IPS-15b (cell line): ENCODE measurements around the gene CACNA2D4.

Source experiments
- H3K27me3 ChIP-seq: one replicate; pipeline ENCODE4 v1.6.1; 2013; ENCODE audit warnings: low read length; ENCODE audit not compliant: control insufficient read depth, insufficient read depth
- H3K36me3 ChIP-seq: one replicate; pipeline ENCODE4 v1.6.1; 2013; ENCODE audit warnings: low read length; ENCODE audit not compliant: control insufficient read depth, insufficient read depth
- H3K4me1 ChIP-seq: one replicate; pipeline ENCODE4 v1.6.1; 2013; ENCODE audit warnings: mild to moderate bottlenecking, low read length; ENCODE audit not compliant: control insufficient read depth, insufficient read depth
- H3K4me3 ChIP-seq: one replicate; pipeline ENCODE4 v1.5.1; 2013; ENCODE audit warnings: low read depth, low read length
- H3K9ac ChIP-seq: one replicate; pipeline ENCODE4 v1.6.1; 2013; ENCODE audit warnings: low read depth, mild to moderate bottlenecking, low read length
- H3K9me3 ChIP-seq: one replicate; pipeline ENCODE4 v1.6.1; 2013; ENCODE audit warnings: mild to moderate bottlenecking, low read length; ENCODE audit not compliant: control insufficient read depth, insufficient read depth

The CACNA2D4 gene

DNA sequence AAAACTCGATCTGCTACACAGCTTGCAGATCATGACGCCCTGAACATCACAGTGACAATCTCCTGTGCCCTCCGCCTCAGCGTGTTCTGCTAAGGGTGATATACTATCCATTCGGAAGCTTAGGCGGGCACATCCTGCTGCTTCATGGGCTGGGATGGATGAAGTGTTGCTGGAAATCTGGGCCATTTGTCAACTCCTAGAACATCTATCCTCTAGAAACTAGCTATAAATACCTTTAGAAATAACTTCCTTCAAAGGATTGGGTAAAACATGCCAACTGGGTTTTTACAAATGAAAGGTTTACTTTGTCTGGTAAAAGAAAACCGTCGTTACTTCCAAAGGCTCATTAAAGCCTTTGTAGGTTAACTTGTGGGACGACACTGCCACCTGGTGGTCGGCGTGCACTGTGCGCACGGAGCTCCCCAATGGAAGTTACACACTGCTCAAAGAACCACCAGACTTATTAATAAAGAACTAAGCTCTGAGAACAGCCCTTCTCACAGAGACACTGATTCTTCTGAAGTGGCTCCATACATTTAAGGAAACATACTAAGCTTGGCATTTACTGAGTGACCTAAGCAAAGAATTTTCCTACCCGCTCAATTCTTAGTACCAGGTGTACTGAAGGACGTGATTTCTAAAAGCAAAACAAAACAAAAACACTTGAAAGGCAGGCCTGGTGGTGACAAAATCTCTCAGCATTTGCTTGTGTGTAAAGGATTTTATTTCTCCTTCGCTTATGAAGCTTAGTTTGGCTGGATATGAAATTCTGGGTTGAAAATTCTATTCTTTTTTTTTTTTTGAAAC, 21.6 kb upstream of the CACNA2D4 start:
- peaks cover 5% of the 10 kb centered on the region for H3K36me3 ChIP-seq
- no peak overlapping the region for H3K9ac ChIP-seq
- no peaks in the 10 kb centered on the region for H3K9me3 ChIP-seq
- H3K4me1 ChIP-seq = peaks cover 4% of the 10 kb centered on the region
- no peaks in the 10 kb centered on the region for H3K27me3 ChIP-seq
- no peak overlapping the region for H3K4me3 ChIP-seq

DNA sequence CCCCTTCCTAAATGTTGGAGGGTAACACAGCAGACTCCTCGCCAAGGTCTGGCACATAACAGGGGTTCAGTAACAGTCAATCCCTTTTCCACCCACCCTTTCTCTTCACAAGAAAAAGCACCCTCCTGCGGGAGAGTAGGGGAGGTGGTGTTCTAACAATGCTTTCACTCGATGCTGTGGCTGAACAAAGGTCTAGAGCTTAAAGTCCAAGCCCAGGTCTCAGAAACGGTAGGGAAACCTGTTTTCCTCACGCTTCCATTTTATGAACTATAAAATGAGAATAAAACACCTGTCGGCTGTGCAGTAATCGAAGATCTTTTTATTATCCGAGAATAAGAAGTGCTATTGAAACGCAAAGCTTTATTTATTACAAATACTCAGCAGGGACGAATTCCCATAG, 20.9 kb upstream of the CACNA2D4 start:
- no peak overlapping the region for H3K9ac ChIP-seq
- H3K36me3 ChIP-seq = peaks cover 5% of the 10 kb centered on the region
- H3K4me3 ChIP-seq = no peak overlapping the region
- H3K4me1 ChIP-seq = peaks cover 4% of the 10 kb centered on the region
- no peaks in the 10 kb centered on the region for H3K9me3 ChIP-seq
- H3K27me3 ChIP-seq = no peaks in the 10 kb centered on the region

DNA sequence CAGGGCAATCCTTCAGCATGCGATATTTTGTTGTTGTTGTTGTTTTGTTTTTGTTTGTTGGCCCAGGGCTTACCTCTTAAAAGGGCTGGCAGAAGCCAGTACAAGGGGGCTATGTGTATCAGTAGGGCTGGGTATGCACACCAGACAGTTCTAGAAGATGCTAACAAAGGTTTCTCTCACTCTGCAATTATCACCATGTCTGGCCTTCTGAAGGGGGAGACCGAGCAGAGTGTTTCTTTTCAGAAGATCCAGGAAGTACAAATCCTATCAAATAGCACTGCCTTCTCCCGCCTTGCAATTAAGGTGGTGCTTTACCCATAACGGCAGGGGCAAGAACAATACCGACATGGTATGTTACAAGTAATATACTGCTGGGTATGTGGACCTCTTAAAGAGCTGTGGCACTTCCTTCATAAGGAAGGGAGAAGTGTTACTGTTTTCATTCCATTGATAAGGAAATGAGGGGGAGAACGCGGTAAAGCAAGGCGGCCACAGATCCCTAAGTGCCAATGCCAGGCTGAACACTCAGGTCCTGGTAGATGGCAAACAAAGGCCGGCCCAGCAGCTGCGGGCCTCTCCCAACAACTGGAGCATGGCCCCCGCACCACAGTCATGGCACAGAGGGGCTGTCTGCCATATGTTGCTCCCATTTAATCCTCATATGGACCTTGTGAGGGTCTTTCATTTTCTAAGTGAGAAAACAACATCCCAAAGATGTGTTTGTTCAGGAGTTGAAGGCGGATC, 19.2 kb upstream of the CACNA2D4 start:
- Histone ChIP-seq H3K9ac (no peak overlapping the region), H3K9me3 (no peaks in the 10 kb centered on the region), H3K4me1 (peaks cover 4% of the 10 kb centered on the region)

GRCh38 chr12:1936406-1937320, 18.2 kb upstream of the CACNA2D4 start:
- Histone ChIP-seq H3K36me3 (peaks cover 5% of the 10 kb centered on the region), H3K4me3 (no peak overlapping the region), H3K4me1 (peaks cover 4% of the 10 kb centered on the region), H3K9ac (no peak overlapping the region), H3K27me3 (no peaks in the 10 kb centered on the region), H3K9me3 (no peaks in the 10 kb centered on the region)

More for the DNA sequence above, 19.2 kb upstream of the CACNA2D4 start:
- H3K27me3 ChIP-seq = no peaks in the 10 kb centered on the region
- no peak overlapping the region for H3K4me3 ChIP-seq
- peaks cover 5% of the 10 kb centered on the region for H3K36me3 ChIP-seq

DNA sequence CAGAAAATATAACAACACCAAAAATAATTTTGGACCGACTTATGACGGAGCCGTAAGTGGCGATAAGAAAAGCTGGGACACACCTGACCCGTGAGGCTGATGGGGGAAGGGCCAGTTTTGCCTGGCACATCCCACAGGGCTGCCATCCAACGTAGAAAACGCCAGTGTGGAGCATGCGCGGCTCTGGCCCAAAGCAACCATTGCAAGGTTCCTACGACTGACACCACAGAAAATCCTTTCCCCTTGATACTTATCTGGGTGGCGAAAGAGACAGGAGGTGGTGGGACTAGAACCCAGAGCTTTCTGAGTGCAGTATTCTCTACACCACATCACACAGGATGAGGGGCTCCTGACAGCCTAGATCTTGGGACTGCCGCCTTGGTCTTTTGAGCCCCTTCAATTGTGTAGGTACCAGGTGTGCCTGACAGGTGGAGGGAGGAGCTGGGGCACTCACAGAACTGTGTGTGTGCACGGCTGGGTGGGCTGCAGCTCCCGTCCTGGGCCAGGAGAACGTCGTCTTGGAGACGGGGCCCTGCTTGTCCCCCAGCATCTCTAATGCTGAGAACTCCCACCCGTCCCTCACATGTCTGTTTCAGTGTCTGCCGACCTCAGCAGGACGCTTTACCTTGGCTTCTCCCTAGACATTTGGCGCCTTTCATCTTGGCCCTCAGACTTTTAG, 17.4 kb upstream of the CACNA2D4 start:
- H3K4me3 ChIP-seq = no peak overlapping the region

GRCh38 chr12:1935242-1935641, 16.8 kb upstream of the CACNA2D4 start:
- peaks cover 5% of the 10 kb centered on the region for H3K36me3 ChIP-seq
- no peaks in the 10 kb centered on the region for H3K27me3 ChIP-seq
- H3K4me1 ChIP-seq = peaks cover 4% of the 10 kb centered on the region

More for the DNA sequence above, 17.4 kb upstream of the CACNA2D4 start:
- H3K9me3 ChIP-seq = no peaks in the 10 kb centered on the region
- peaks cover 5% of the 10 kb centered on the region for H3K36me3 ChIP-seq
- no peaks in the 10 kb centered on the region for H3K27me3 ChIP-seq
- peaks cover 4% of the 10 kb centered on the region for H3K4me1 ChIP-seq
- no peak overlapping the region for H3K9ac ChIP-seq

GRCh38 chr12:1934831-1935230, 16.4 kb upstream of the CACNA2D4 start:
- H3K36me3 ChIP-seq = peaks cover 5% of the 10 kb centered on the region
- H3K27me3 ChIP-seq = no peaks in the 10 kb centered on the region
- no peaks in the 10 kb centered on the region for H3K9me3 ChIP-seq
- no peak overlapping the region for H3K4me3 ChIP-seq
- peaks cover 4% of the 10 kb centered on the region for H3K4me1 ChIP-seq
- H3K9ac ChIP-seq = no peak overlapping the region

More at GRCh38 chr12:1935242-1935641, 16.8 kb upstream of the CACNA2D4 start:
- H3K9ac ChIP-seq = no peak overlapping the region
- no peak overlapping the region for H3K4me3 ChIP-seq
- no peaks in the 10 kb centered on the region for H3K9me3 ChIP-seq

DNA sequence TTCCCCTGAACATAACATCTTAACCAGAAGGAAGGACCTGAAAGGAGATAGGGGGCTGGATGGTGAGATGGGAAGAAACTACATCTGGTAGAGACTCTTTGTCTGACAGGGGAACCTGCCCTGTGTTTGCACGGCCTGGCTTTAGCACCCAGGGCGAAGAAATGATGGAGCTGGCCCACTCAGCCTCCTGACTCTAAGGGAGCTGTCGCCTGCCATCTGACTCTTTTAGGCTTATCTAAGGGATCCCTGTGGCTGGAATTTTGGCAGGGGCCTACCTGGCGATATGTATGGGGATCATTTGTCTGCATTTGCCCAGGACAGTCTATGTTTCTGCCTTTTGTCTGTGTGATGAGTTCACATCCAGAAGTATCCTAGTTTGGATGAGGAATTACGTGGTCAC, 15.6 kb upstream of the CACNA2D4 start:
- Histone ChIP-seq H3K27me3 (no peaks in the 10 kb centered on the region), H3K9me3 (no peaks in the 10 kb centered on the region), H3K4me3 (no peak overlapping the region), H3K4me1 (no peaks in the 10 kb centered on the region), H3K9ac (no peak overlapping the region), H3K36me3 (peaks cover 5% of the 10 kb centered on the region)

GRCh38 chr12:1933342-1934051, 15.0 kb upstream of the CACNA2D4 start:
- Histone ChIP-seq H3K27me3 (no peaks in the 10 kb centered on the region), H3K9me3 (no peaks in the 10 kb centered on the region), H3K4me3 (no peak overlapping the region), H3K4me1 (no peaks in the 10 kb centered on the region), H3K9ac (no peak overlapping the region), H3K36me3 (peaks cover 5% of the 10 kb centered on the region)

GRCh38 chr12:1932264-1932777, 13.9 kb upstream of the CACNA2D4 start:
- H3K4me1 ChIP-seq = no peaks in the 10 kb centered on the region
- no peak overlapping the region for H3K9ac ChIP-seq
- no peak overlapping the region for H3K4me3 ChIP-seq
- H3K9me3 ChIP-seq = no peaks in the 10 kb centered on the region
- no peaks in the 10 kb centered on the region for H3K36me3 ChIP-seq
- no peaks in the 10 kb centered on the region for H3K27me3 ChIP-seq
